ENCODE data around the gene FNBP1. TPM values are rescaled to one million over a fixed set of nuclear protein-coding genes. Genes with fewer than 3 reads are reported as not detected.

FNBP1 gene
- total and polyA plus RNA-seq, 5 donors from 2014 or later, result 147 to 253 (median 207) TPM

Other genes starting within 250 kb of the FNBP1 start
- 25.5 TPM for gene TOR1B, start 240.0 kb downstream of the FNBP1 start, total RNA-seq
- 10 to 100 TPM; 11.6 to 27.2 (median 14.5) TPM for gene TOR1B, start 240.0 kb downstream of the FNBP1 start, polyA plus RNA-seq
- 19.3 TPM for gene TOR1A, start 219.1 kb downstream of the FNBP1 start, total RNA-seq
- gene TOR1A, start 219.1 kb downstream of the FNBP1 start, polyA plus RNA-seq, result 10 to 100 TPM; 63.6 to 72.7 (median 69.6) TPM
- gene C9orf78, start 207.9 kb downstream of the FNBP1 start, total RNA-seq, result 91.6 TPM
- 100 to 1,000 TPM; 155 to 196 (median 170) TPM for gene C9orf78, start 207.9 kb downstream of the FNBP1 start, polyA plus RNA-seq
- 116 TPM for gene USP20, start 207.7 kb downstream of the FNBP1 start, total RNA-seq
- 10 to 100 TPM; 37.1 to 54.7 (median 46.9) TPM for gene USP20, start 207.7 kb downstream of the FNBP1 start, polyA plus RNA-seq
- 29.9 TPM for gene GPR107, start 10.7 kb upstream of the FNBP1 start, total RNA-seq
- 1 to 10 TPM; 2.8 to 4.5 (median 3.1) TPM for gene GPR107, start 10.7 kb upstream of the FNBP1 start, polyA plus RNA-seq
- gene NCS1, start 129.2 kb upstream of the FNBP1 start, total RNA-seq, result 0.22 TPM
- not detected for gene NCS1, start 129.2 kb upstream of the FNBP1 start, polyA plus RNA-seq
- gene HMCN2, start 222.6 kb upstream of the FNBP1 start, total RNA-seq, result not detected
- not detected for gene HMCN2, start 222.6 kb upstream of the FNBP1 start, polyA plus RNA-seq

Data from CD4-positive, CD25-positive, alpha-beta regulatory T cell (primary cell).